ENCODE results near the gene SLC27A4.

SLC27A4 gene

GRCh38 chr9:128385496-128386460 is 45.5 kb downstream of the SLC27A4 start:
- TF ChIP-seq GATA2 (IDR thresholded peaks at IDR 0.05; ENCODE audit: low read depth, low read length) (no peak), GATA3 (IDR thresholded peaks at IDR 0.05; ENCODE audit: low read depth, low read length) (no peak)

DNA sequence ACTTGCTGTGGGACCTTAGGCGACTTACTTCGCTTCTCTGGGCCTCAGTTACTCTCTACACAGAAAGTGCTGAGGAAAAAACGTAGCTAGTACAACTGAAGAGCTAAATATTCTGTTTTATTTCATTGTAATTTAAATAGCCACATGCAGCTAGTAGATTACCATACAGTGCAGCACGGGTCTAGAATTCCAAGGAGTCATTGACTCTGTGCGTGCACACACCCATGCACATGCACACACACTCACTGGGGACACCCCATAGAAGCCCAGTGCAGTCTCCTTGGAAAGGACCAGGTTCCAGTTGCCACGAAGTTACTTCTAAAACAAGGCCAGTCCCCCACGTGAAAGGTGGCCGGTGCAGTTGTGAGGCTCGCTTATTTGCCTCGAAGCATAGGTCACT is 47.8 kb downstream of the SLC27A4 start:
- no peak for TF ChIP-seq GATA2 (IDR thresholded peaks at IDR 0.05; ENCODE audit: low read depth, low read length)
- TF ChIP-seq GATA3 (IDR thresholded peaks at IDR 0.05; ENCODE audit: low read depth, low read length) = no peak

- TF ChIP-seq GATA2 (IDR thresholded peaks at IDR 0.05; ENCODE audit: low read depth, low read length) (no peak), GATA3 (IDR thresholded peaks at IDR 0.05; ENCODE audit: low read depth, low read length) (no peak)
Observed at GRCh38 chr9:128389395-128390149, 49.2 kb downstream of the SLC27A4 start.

DNA sequence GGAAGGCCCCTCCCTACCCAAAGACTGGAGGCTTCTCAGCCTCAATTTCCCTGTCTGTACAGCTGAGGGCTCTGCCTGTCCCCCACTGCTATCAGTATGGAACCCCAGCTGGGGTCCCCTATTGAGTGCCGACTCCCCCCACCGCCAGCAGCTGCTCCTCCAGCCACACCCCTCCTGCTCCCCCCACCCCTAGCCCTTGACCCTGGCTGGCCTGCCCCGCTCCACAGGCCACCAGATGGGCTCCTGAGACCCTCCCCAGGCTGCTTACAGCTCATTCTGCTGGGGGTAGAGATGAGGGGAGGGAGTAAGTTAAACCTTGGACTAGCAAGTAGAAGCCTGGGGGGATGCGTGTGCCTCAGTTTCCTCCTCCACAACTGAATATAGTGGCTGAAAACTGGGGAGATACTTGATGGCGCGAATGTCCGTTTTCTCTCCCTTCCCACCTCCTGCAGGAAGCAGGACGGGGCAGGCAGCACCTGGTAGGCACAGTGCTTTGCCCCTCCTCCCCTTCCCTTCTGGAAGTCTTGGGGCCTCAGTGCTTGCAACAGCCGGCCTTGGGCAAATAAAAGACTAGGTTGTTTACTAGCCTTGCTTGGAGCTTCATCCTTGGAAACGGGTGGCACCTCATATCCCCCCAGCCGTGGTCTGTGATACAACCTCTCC is 50.0 kb downstream of the SLC27A4 start:
- TF ChIP-seq GATA3 (IDR thresholded peaks at IDR 0.05; ENCODE audit: low read depth, low read length) (no peak), GATA2 (IDR thresholded peaks at IDR 0.05; ENCODE audit: low read depth, low read length) (no peak)

GRCh38 chr9:128390813-128391711 is 50.7 kb downstream of the SLC27A4 start:
- TF ChIP-seq GATA3 (IDR thresholded peaks at IDR 0.05; ENCODE audit: low read depth, low read length) (no peak), GATA2 (IDR thresholded peaks at IDR 0.05; ENCODE audit: low read depth, low read length) (no peak)

DNA sequence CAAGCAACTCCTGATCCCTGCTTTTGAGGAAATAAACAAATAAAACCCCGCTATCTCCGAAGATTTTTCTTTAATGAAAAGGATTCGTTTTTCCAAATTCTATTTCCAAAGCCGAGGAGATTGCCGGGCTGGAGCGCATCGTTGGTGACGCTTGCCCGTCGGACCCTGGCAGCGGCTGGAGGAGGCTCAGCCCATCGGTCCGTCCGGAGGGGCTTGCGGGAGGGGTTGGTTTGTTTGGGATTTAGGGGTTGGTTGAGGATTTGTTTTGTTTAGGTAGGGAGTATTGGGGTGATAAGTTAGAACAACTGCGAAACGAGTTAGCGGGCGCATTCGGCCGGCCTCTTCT is 51.6 kb downstream of the SLC27A4 start:
- TF ChIP-seq GATA2 (IDR thresholded peaks at IDR 0.05; ENCODE audit: low read depth, low read length) (no peak), GATA3 (IDR thresholded peaks at IDR 0.05; ENCODE audit: low read depth, low read length) (no peak)

DNA sequence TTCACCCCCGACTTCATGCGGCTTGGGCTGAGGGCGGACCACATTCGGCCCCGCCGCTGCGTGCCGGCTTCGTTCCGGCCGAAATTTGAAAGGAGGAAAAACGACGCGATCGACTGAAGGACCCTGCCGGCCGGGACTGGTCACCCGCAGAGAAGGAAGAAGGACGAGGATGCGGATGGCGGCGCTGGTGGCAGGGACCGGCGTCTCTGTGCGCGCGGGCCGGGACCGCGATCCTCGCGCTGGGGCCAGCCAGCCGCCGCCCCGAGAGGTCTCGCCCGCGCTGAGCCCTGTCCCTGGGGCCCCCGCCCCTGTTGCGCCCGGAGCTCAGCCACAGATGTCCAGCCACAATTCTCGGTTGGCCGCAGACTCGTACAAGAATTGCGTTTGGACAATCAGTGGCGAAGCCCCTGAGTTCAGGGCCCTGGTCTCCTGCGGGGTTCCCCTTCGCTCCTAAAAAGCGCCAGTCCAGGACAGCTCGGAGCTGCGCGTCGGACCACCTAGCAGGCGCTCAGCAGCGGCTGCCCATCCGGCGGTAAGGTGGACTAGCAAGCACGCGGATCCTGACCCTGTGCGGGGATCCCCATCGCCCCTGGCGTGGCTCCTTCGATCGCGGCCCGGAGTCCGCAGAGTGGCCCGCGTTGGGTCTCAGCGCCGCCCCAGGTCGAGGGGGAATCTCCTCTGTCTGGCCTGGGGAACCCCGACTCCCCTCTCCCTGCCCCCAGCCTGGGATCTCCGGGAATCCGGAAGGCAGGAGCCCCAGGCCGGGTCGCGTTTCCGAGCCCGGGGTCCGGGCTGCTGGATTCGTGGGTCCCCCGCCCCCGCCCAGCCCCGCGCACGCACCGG is 52.2 kb downstream of the SLC27A4 start:
- TF ChIP-seq GATA3 (IDR thresholded peaks at IDR 0.05; ENCODE audit: low read depth, low read length) (no peak), GATA2 (IDR thresholded peaks at IDR 0.05; ENCODE audit: low read depth, low read length) (no peak)

DNA sequence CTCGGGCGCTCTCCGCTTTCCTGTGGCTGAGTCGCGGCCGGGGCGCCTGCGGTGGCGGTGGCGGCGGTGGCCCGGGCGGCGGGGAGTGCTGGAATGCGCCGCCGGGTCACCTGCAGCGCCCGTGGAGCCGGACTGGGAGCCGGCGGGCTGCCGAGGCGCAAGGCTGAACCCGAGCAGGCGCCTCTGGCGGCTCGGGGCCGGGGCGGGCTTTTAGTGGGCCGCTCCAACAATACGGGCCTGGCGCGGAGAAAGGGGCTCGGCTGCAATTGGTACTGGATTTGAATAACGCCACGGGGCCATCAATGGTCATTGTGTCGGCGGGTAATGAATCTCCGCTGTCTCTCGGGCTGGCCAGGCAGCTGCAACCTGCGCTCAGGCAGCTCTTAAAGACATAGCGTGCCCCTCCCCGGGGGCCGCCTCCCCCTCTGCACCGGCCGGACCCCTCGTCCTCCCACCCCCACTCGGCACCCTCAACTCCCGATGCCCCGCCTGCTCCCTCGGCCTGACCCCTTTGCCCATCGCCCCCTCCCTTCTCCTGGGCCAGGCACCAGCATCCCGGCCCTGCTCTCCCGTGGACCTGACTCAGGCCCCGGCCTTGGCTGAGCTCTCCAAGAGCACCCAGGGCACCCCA is 52.9 kb downstream of the SLC27A4 start:
- no peak for TF ChIP-seq GATA2 (IDR thresholded peaks at IDR 0.05; ENCODE audit: low read depth, low read length)
- no peak for TF ChIP-seq GATA3 (IDR thresholded peaks at IDR 0.05; ENCODE audit: low read depth, low read length)

- TF ChIP-seq GATA3 (IDR thresholded peaks at IDR 0.05; ENCODE audit: low read depth, low read length) (no peak), GATA2 (IDR thresholded peaks at IDR 0.05; ENCODE audit: low read depth, low read length) (no peak)
Observed at GRCh38 chr9:128393970-128394369, 53.6 kb downstream of the SLC27A4 start.

- TF ChIP-seq GATA3 (IDR thresholded peaks at IDR 0.05; ENCODE audit: low read depth, low read length) (no peak), GATA2 (IDR thresholded peaks at IDR 0.05; ENCODE audit: low read depth, low read length) (no peak)
Observed at GRCh38 chr9:128394379-128395168, 54.2 kb downstream of the SLC27A4 start.

- no peak for TF ChIP-seq GATA2 (IDR thresholded peaks at IDR 0.05; ENCODE audit: low read depth, low read length)
- no peak for TF ChIP-seq GATA3 (IDR thresholded peaks at IDR 0.05; ENCODE audit: low read depth, low read length)
Observed at GRCh38 chr9:128396970-128397613, 56.8 kb downstream of the SLC27A4 start.

Data from SH-SY5Y (cell line).